K562 (cell line): ENCODE data around the gene RMI1. TPM values are rescaled to one million over a fixed set of nuclear protein-coding genes. Genes with fewer than 3 reads are reported as not detected.

ENCODE experiments used
- BRD4 ChIP-seq: fragments of 200-600 bp; sonication (generic); IDR thresholded peaks from 2 replicates; pipeline ENCODE4 v1.6.1; 2017; ENCODE audit warnings: inconsistent platforms
- BRF1 ChIP-seq: IDR thresholded peaks from 3 replicates; pipeline ENCODE4 v1.6.1; 2011; ENCODE audit warnings: borderline replicate concordance, mild to moderate bottlenecking; ENCODE audit not compliant: insufficient read length; ENCODE audit errors: extremely low read depth
- FOXP1 ChIP-seq: sonication (generic); formaldehyde crosslinking; IDR thresholded peaks from 2 replicates; pipeline ENCODE4 v1.8.0; 2022; ENCODE audit warnings: mild to moderate bottlenecking, missing genetic modification reagents
- PBX2 ChIP-seq, 2 experiments: IDR thresholded peaks in 1 of 2; conservative IDR thresholded peaks in 1 of 2; 2 replicates each; pipeline ENCODE4 v1.6.1; 2016; ENCODE audit warnings: low read depth in 2 of 2, mild to moderate bottlenecking in 1 of 2, missing compliant biosample characterization in 1 of 2, missing genetic modification characterization in 1 of 2, moderate library complexity in 1 of 2
- SRSF7 ChIP-seq: fragments of 200-400 bp; formaldehyde crosslinking; optimal IDR thresholded peaks from 2 replicates; pipeline ENCODE3; 2017; ENCODE audit warnings: mild to moderate bottlenecking, low read depth, low read length
- polyA plus RNA-seq, 8 experiments: library from polyadenylated mRNA; depleted of rRNA in 4 of 8; stranded (reverse) in 5 of 8; unstranded in 3 of 8; fragments of >200 nt; fragmentation: Nextera tagmentation in 2 of 8; fragmentation: Illumina TruSeq in 1 of 8; extraction: Ambion mirVana in 2 of 8; extraction: Trizol in 1 of 8; gene quantifications; 2 replicates each; pipeline versions ENCODE4 v1.2.1 to v1.2.3, GENCODE V29; 2011 to 2014; ENCODE audit warnings: inconsistent platforms in 1 of 8, missing spikeins in 1 of 8
- total RNA-seq, 7 experiments: library from RNA; depleted of rRNA in 6 of 7; stranded (reverse); fragments of >200 nt in 6 of 7; fragmentation: Illumina TruSeq in 2 of 7; extraction: Trizol in 2 of 7; gene quantifications; 2 replicates each; pipeline versions ENCODE4 v1.2.1 to v1.2.3, GENCODE V29; 2011 to 2021; ENCODE audit warnings: low replicate concordance in 1 of 7
- TF ChIP-seq, protein P1 (sequence below): sonication (generic); formaldehyde crosslinking; IDR thresholded peaks from 2 replicates; pipeline ENCODE4 v1.8.0; 2022; ENCODE audit warnings: mild to moderate bottlenecking, missing genetic modification reagents
- TF ChIP-seq, protein P2 (sequence below): sonication (generic); formaldehyde crosslinking; IDR thresholded peaks from 2 replicates; pipeline ENCODE4 v1.8.1; 2022; ENCODE audit warnings: missing genetic modification reagents
- TF ChIP-seq, protein P3 (sequence below): fragments of 250-450 bp; sonication (Bioruptor Pico); IDR thresholded peaks from 2 replicates; pipeline ENCODE4 v1.8.0; 2021; ENCODE audit warnings: moderate library complexity, mild to moderate bottlenecking, inconsistent platforms
- TF ChIP-seq, protein P4 (sequence below): fragments of 450-650 bp; IDR thresholded peaks from 2 replicates; pipeline ENCODE4 v1.6.1; 2016; ENCODE audit warnings: borderline replicate concordance
- TF ChIP-seq, protein P5 (sequence below), 2 experiments: IDR thresholded peaks; 2 replicates each; pipeline ENCODE4 v1.6.1; 2012; ENCODE audit warnings: improper control_type of control experiment in 2 of 2, low read depth in 2 of 2, low read length in 2 of 2, borderline replicate concordance in 1 of 2

Gene RMI1
- total and polyA plus RNA-seq, 9 of the 15 experiments (the other 6 are each of a cell fraction or from before 2014, with no cell fraction given): 3.0 to 17.4 (median 10.6) TPM

GRCh38 chr9:83979812-83980394 lies 702 bp upstream of the RMI1 start, which contains the start of gene HNRNPK (continued):
- TF ChIP-seq, protein P1, sequence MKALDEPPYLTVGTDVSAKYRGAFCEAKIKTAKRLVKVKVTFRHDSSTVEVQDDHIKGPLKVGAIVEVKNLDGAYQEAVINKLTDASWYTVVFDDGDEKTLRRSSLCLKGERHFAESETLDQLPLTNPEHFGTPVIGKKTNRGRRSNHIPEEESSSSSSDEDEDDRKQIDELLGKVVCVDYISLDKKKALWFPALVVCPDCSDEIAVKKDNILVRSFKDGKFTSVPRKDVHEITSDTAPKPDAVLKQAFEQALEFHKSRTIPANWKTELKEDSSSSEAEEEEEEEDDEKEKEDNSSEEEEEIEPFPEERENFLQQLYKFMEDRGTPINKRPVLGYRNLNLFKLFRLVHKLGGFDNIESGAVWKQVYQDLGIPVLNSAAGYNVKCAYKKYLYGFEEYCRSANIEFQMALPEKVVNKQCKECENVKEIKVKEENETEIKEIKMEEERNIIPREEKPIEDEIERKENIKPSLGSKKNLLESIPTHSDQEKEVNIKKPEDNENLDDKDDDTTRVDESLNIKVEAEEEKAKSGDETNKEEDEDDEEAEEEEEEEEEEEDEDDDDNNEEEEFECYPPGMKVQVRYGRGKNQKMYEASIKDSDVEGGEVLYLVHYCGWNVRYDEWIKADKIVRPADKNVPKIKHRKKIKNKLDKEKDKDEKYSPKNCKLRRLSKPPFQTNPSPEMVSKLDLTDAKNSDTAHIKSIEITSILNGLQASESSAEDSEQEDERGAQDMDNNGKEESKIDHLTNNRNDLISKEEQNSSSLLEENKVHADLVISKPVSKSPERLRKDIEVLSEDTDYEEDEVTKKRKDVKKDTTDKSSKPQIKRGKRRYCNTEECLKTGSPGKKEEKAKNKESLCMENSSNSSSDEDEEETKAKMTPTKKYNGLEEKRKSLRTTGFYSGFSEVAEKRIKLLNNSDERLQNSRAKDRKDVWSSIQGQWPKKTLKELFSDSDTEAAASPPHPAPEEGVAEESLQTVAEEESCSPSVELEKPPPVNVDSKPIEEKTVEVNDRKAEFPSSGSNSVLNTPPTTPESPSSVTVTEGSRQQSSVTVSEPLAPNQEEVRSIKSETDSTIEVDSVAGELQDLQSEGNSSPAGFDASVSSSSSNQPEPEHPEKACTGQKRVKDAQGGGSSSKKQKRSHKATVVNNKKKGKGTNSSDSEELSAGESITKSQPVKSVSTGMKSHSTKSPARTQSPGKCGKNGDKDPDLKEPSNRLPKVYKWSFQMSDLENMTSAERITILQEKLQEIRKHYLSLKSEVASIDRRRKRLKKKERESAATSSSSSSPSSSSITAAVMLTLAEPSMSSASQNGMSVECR (CRISPR knock-in tag): peak; percentile 15; the same call in 1 of the 2 replicates
- TF ChIP-seq, protein P2, sequence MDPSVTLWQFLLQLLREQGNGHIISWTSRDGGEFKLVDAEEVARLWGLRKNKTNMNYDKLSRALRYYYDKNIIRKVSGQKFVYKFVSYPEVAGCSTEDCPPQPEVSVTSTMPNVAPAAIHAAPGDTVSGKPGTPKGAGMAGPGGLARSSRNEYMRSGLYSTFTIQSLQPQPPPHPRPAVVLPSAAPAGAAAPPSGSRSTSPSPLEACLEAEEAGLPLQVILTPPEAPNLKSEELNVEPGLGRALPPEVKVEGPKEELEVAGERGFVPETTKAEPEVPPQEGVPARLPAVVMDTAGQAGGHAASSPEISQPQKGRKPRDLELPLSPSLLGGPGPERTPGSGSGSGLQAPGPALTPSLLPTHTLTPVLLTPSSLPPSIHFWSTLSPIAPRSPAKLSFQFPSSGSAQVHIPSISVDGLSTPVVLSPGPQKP: no peak
- TF ChIP-seq, protein P3, sequence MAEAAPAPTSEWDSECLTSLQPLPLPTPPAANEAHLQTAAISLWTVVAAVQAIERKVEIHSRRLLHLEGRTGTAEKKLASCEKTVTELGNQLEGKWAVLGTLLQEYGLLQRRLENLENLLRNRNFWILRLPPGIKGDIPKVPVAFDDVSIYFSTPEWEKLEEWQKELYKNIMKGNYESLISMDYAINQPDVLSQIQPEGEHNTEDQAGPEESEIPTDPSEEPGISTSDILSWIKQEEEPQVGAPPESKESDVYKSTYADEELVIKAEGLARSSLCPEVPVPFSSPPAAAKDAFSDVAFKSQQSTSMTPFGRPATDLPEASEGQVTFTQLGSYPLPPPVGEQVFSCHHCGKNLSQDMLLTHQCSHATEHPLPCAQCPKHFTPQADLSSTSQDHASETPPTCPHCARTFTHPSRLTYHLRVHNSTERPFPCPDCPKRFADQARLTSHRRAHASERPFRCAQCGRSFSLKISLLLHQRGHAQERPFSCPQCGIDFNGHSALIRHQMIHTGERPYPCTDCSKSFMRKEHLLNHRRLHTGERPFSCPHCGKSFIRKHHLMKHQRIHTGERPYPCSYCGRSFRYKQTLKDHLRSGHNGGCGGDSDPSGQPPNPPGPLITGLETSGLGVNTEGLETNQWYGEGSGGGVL (CRISPR knock-in tag): no peak
- TF ChIP-seq, protein P4, sequence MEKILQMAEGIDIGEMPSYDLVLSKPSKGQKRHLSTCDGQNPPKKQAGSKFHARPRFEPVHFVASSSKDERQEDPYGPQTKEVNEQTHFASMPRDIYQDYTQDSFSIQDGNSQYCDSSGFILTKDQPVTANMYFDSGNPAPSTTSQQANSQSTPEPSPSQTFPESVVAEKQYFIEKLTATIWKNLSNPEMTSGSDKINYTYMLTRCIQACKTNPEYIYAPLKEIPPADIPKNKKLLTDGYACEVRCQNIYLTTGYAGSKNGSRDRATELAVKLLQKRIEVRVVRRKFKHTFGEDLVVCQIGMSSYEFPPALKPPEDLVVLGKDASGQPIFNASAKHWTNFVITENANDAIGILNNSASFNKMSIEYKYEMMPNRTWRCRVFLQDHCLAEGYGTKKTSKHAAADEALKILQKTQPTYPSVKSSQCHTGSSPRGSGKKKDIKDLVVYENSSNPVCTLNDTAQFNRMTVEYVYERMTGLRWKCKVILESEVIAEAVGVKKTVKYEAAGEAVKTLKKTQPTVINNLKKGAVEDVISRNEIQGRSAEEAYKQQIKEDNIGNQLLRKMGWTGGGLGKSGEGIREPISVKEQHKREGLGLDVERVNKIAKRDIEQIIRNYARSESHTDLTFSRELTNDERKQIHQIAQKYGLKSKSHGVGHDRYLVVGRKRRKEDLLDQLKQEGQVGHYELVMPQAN: no peak
- TF ChIP-seq FOXP1 (no peak), SRSF7 (no peak), PBX2 (CRISPR knock-in tag; IDR thresholded peaks at IDR 0.05; ENCODE audit: low read depth) (peak; percentile 95), PBX2 (tag; conservative IDR thresholded peaks at IDR 0.05; ENCODE audit: low read depth) (peak; percentile 97), BRD4 (peak; percentile 99), BRF1 (no peak)
- TF ChIP-seq, protein P5, sequence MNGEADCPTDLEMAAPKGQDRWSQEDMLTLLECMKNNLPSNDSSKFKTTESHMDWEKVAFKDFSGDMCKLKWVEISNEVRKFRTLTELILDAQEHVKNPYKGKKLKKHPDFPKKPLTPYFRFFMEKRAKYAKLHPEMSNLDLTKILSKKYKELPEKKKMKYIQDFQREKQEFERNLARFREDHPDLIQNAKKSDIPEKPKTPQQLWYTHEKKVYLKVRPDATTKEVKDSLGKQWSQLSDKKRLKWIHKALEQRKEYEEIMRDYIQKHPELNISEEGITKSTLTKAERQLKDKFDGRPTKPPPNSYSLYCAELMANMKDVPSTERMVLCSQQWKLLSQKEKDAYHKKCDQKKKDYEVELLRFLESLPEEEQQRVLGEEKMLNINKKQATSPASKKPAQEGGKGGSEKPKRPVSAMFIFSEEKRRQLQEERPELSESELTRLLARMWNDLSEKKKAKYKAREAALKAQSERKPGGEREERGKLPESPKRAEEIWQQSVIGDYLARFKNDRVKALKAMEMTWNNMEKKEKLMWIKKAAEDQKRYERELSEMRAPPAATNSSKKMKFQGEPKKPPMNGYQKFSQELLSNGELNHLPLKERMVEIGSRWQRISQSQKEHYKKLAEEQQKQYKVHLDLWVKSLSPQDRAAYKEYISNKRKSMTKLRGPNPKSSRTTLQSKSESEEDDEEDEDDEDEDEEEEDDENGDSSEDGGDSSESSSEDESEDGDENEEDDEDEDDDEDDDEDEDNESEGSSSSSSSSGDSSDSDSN (IDR thresholded peaks at IDR 0.05; ENCODE audit: borderline replicate concordance in 1 of 2, low read depth in 2 of 2, low read length in 2 of 2): no peak
